ENCODE results near the gene FSD2. TPM values are rescaled to one million over a fixed set of nuclear protein-coding genes. Genes with fewer than 3 reads are reported as not detected.

FSD2 gene
- total and polyA plus RNA-seq, 10 of the 15 experiments (the other 5 are each of a cell fraction or from before 2014, with no cell fraction given), result under 0.01 to 0.39 (median 0.07) TPM; not detected in 3

DNA sequence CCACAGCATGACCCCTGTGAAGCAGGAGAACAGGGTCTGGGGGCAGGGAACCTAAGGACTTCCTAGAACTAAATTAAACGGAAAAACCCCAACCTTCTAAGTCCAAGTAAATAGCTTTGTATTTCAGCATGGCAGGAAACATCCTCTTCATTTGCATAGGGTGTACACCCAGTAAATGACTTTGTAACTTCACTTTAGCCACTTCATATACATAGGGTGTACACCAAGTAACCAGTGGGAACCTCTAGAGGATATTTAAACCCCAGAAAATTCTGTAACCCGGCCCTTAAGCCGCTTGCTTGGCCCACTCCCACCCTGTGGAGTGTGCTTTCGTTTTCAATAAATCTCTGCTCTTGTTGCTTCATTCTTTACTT is 41.8 kb downstream of the FSD2 start:
- DNase-seq (ENCODE audit: low read depth, low spot score), result no peak
- H3K27ac ChIP-seq (ENCODE audit: control insufficient read depth, insufficient read depth), result no peak overlapping the region
- intact Hi-C loops (cut with micrococcal nuclease; ENCODE audit: unreplicated experiment) (no loop called here), in situ Hi-C loops (cut with MboI) (no loop called here)
- TF ChIP-seq CBX5 (IDR thresholded peaks at IDR 0.05; ENCODE audit: low read depth) (no peak), RBBP5 (conservative IDR thresholded peaks at IDR 0.05) (no peak), NFYA (IDR thresholded peaks at IDR 0.05; ENCODE audit: borderline replicate concordance, low read depth, low read length) (no peak)
- peaks cover 3 to 4% of the 10 kb centered on the region in 2 experiments; a peak in 3 of 4 replicates for H3K36me3 ChIP-seq (ENCODE audit: control insufficient read depth in 2 of 2, insufficient read depth in 2 of 2, low read length in 1 of 2)
- BruUV-seq (replicated peaks), result no TSS peak
- H3K4me3 ChIP-seq, result no peak overlapping the region
- no peaks in the 10 kb centered on the region; the same call in 2 of the 3 replicates for H3K9me3 ChIP-seq (replicated peaks; ENCODE audit: control insufficient read depth, insufficient read depth, low read length)
- 29% methylated on average over 4 of the region's 4 CpGs for WGBS (ENCODE audit: insufficient coverage, insufficient replicate concordance, low lambda C conversion rate, missing lambda C conversion rate)
- H2AFZ ChIP-seq (ENCODE audit: control insufficient read depth, low read depth, low read length), result no peak overlapping the region
- no peak overlapping the region for H3K9ac ChIP-seq (ENCODE audit: control insufficient read depth, insufficient read depth, low read length)
- no peaks in the 10 kb centered on the region for H3K4me1 ChIP-seq (ENCODE audit: control insufficient read depth, insufficient read depth, low read length)
- no peaks in the 10 kb centered on the region for H3K79me2 ChIP-seq (ENCODE audit: control insufficient read depth, insufficient read depth, low read length)
- SMC1A ChIA-PET (ENCODE audit: uncharacterized antibody, unreplicated experiment), result no interaction called here
- no peak for FAIRE-seq
- RAD21 ChIA-PET (ENCODE audit: unreplicated experiment), result no interaction called here
- H3K27me3 ChIP-seq (replicated peaks in 1 of 2; ENCODE audit: control insufficient read depth in 2 of 2, insufficient read depth in 2 of 2, low read length in 1 of 2), result no peaks in the 10 kb centered on the region
- CTCF ChIA-PET, result no interaction called here
- H3K4me2 ChIP-seq (ENCODE audit: control insufficient read depth, insufficient read depth), result no peak overlapping the region
- H4K20me1 ChIP-seq (ENCODE audit: control insufficient read depth, insufficient read depth), result no peaks in the 10 kb centered on the region
- POLR2A ChIA-PET, result no interaction called here
- no peak for ATAC-seq

GRCh38 chr15:82763361-82764116 is 42.3 kb downstream of the FSD2 start:
- Histone ChIP-seq H3K27ac (ENCODE audit: control insufficient read depth, insufficient read depth) (no peak overlapping the region), H3K9me3 (replicated peaks; ENCODE audit: control insufficient read depth, insufficient read depth, low read length) (no peaks in the 10 kb centered on the region; the same call in 2 of the 3 replicates), H3K27me3 (replicated peaks in 1 of 2; ENCODE audit: control insufficient read depth in 2 of 2, insufficient read depth in 2 of 2, low read length in 1 of 2) (no peaks in the 10 kb centered on the region), H3K36me3 (ENCODE audit: control insufficient read depth in 2 of 2, insufficient read depth in 2 of 2, low read length in 1 of 2) (peaks cover 3 to 4% of the 10 kb centered on the region in 2 experiments; a peak in 3 of 4 replicates), H3K79me2 (ENCODE audit: control insufficient read depth, insufficient read depth, low read length) (no peaks in the 10 kb centered on the region), H3K4me2 (ENCODE audit: control insufficient read depth, insufficient read depth) (no peak overlapping the region), H4K20me1 (ENCODE audit: control insufficient read depth, insufficient read depth) (no peaks in the 10 kb centered on the region), H3K9ac (ENCODE audit: control insufficient read depth, insufficient read depth, low read length) (no peak overlapping the region), H3K4me3 (no peak overlapping the region), H3K4me1 (ENCODE audit: control insufficient read depth, insufficient read depth, low read length) (no peaks in the 10 kb centered on the region), H2AFZ (ENCODE audit: control insufficient read depth, low read depth, low read length) (no peak overlapping the region)
- CTCF ChIA-PET, result interaction anchor here (1.0 kb wide), 1 partner anchor 85 kb away, joined by 3 read pairs; no protein-coding TSS in a partner anchor
- in situ Hi-C loops (cut with MboI) (no loop called here), intact Hi-C loops (cut with micrococcal nuclease; ENCODE audit: unreplicated experiment) (no loop called here)
- no TSS peak for BruUV-seq (replicated peaks)
- TF ChIP-seq, protein P1, sequence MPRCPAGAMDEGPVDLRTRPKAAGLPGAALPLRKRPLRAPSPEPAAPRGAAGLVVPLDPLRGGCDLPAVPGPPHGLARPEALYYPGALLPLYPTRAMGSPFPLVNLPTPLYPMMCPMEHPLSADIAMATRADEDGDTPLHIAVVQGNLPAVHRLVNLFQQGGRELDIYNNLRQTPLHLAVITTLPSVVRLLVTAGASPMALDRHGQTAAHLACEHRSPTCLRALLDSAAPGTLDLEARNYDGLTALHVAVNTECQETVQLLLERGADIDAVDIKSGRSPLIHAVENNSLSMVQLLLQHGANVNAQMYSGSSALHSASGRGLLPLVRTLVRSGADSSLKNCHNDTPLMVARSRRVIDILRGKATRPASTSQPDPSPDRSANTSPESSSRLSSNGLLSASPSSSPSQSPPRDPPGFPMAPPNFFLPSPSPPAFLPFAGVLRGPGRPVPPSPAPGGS (IDR thresholded peaks at IDR 0.05; ENCODE audit: borderline replicate concordance, insufficient read depth, low read depth, low read length, poor library complexity, severe bottlenecking), result no peak
- TF ChIP-seq NR2F1 (conservative IDR thresholded peaks at IDR 0.05) (no peak), NRF1 (conservative IDR thresholded peaks at IDR 0.05; ENCODE audit: low read depth, low read length) (no peak), BHLHE40 (IDR thresholded peaks at IDR 0.05; ENCODE audit: borderline replicate concordance in 1 of 2, low read depth in 2 of 2, low read length in 1 of 2) (no peak), CREM (IDR thresholded peaks at IDR 0.05; ENCODE audit: low read depth) (no peak)
- SMC1A ChIA-PET (ENCODE audit: uncharacterized antibody, unreplicated experiment), result no interaction called here
- RAD21 ChIA-PET (ENCODE audit: unreplicated experiment), result no interaction called here
- POLR2A ChIA-PET, result interaction anchor here (1.0 kb wide), 1 partner anchor 15 kb away, joined by 4 read pairs; no protein-coding TSS in a partner anchor
- 98% methylated on average over 7 of the region's 7 CpGs for WGBS (ENCODE audit: insufficient coverage, insufficient replicate concordance, low lambda C conversion rate, missing lambda C conversion rate)
- ATAC-seq (no peak), DNase-seq (ENCODE audit: low read depth, low spot score) (no peak), FAIRE-seq (no peak)

Data from GM12878 (cell line).